ENCODE results near the gene TUFM. TPM values are rescaled to one million over a fixed set of nuclear protein-coding genes. Genes with fewer than 3 reads are reported as not detected.
"Not testable (repeated sequence)": the region's sequence is repeated elsewhere in the genome, so short reads cannot be mapped to it uniquely, and the experiment has no call there.

TUFM gene
- total RNA-seq, 1 donor from 2014 or later: 189 TPM

DNA sequence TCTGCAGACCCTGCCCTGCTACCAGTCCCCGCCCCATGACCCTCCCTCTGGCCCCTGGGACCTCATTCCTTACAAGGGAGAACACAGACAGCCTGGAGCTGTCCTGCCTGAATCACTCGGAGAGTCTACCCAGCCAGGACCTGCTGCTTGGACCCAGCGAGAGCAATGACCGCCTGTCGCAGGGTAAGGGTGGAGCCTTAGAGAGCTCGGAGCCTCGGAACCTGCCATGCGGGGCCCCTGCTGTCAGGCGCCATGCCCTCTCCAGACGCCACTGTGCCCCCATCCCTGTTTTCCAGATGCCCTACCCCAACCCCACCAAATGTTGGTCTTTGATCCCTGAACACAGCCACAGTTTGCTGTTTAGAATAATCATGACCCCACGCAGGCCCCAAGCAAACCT lies 23.1 kb upstream of the TUFM start:
- H3K27ac Mint-ChIP-seq: no peak overlapping the region
- H3K36me3 Mint-ChIP-seq (ENCODE audit: low read depth): peaks cover 72% of the 10 kb centered on the region
- TF ChIP-seq, protein P1, sequence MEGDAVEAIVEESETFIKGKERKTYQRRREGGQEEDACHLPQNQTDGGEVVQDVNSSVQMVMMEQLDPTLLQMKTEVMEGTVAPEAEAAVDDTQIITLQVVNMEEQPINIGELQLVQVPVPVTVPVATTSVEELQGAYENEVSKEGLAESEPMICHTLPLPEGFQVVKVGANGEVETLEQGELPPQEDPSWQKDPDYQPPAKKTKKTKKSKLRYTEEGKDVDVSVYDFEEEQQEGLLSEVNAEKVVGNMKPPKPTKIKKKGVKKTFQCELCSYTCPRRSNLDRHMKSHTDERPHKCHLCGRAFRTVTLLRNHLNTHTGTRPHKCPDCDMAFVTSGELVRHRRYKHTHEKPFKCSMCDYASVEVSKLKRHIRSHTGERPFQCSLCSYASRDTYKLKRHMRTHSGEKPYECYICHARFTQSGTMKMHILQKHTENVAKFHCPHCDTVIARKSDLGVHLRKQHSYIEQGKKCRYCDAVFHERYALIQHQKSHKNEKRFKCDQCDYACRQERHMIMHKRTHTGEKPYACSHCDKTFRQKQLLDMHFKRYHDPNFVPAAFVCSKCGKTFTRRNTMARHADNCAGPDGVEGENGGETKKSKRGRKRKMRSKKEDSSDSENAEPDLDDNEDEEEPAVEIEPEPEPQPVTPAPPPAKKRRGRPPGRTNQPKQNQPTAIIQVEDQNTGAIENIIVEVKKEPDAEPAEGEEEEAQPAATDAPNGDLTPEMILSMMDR (IDR thresholded peaks at IDR 0.05): no peak
- H3K4me3 Mint-ChIP-seq: no peak overlapping the region
- no peaks in the 10 kb centered on the region for H3K9me3 Mint-ChIP-seq
- ChIA-PET CTCF (interaction anchor here (1.7 to 2.4 kb wide), 2 partner anchors 74 to 76 kb away, joined by 5 to 18 read pairs; no protein-coding TSS in a partner anchor), POLR2A (interaction anchor here (0.5 kb wide), 1 partner anchor 16 kb away, joined by 4 read pairs; no protein-coding TSS in a partner anchor)
- peaks cover 16% of the 10 kb centered on the region for H3K4me1 Mint-ChIP-seq
- intact Hi-C loops (cut with micrococcal nuclease): no loop called here
- H3K27me3 Mint-ChIP-seq: no peaks in the 10 kb centered on the region
- no peak for ATAC-seq (ENCODE audit: low read depth)
- DNase-seq: no peak

GRCh38 chr16:28867646-28868045 lies 21.5 kb upstream of the TUFM start:
- Mint-ChIP-seq H3K4me1 (peaks cover 24% of the 10 kb centered on the region), H3K36me3 (ENCODE audit: low read depth) (peaks cover 66% of the 10 kb centered on the region)
- H3K9me3 Mint-ChIP-seq; H3K4me3 Mint-ChIP-seq; H3K27me3 Mint-ChIP-seq; intact Hi-C loops (cut with micrococcal nuclease); DNase-seq; ATAC-seq (ENCODE audit: low read depth); H3K27ac Mint-ChIP-seq: not testable (repeated sequence)
- ChIA-PET POLR2A (interaction anchor here (1.6 to 2.0 kb wide), 2 partner anchors 12 to 64 kb away, joined by 4 to 13 read pairs; partner anchors contain the start of gene CD19), CTCF (interaction anchor here (0.6 to 1.0 kb wide), 2 partner anchors 54 to 78 kb away, joined by 3 read pairs; no protein-coding TSS in a partner anchor)

GRCh38 chr16:28867241-28867640 lies 21.1 kb upstream of the TUFM start:
- no peak overlapping the region for H3K4me3 Mint-ChIP-seq
- intact Hi-C loops (cut with micrococcal nuclease): no loop called here
- TF ChIP-seq, protein P1 (IDR thresholded peaks at IDR 0.05): no peak
- POLR2A ChIA-PET: interaction anchor here (1.6 to 6.7 kb wide), 3 partner anchors 12 to 65 kb away, joined by 4 to 113 read pairs (median 13); partner anchors contain the start of genes CD19 and TUFM
- CTCF ChIA-PET: interaction anchor here (1.0 kb wide), 1 partner anchor 78 kb away, joined by 3 read pairs; no protein-coding TSS in a partner anchor
- no peak for ATAC-seq (ENCODE audit: low read depth)
- H3K27ac Mint-ChIP-seq: peak overlapping the region; percentile 24
- peaks cover 24% of the 10 kb centered on the region for H3K4me1 Mint-ChIP-seq
- no peak for DNase-seq
- peaks cover 62% of the 10 kb centered on the region for H3K36me3 Mint-ChIP-seq (ENCODE audit: low read depth)
- no peaks in the 10 kb centered on the region for H3K27me3 Mint-ChIP-seq
- no peaks in the 10 kb centered on the region for H3K9me3 Mint-ChIP-seq

- ATAC-seq (ENCODE audit: low read depth) (no peak), DNase-seq (no peak)
- Mint-ChIP-seq H3K4me3 (peak overlapping the region; percentile 46), H3K4me1 (peaks cover 24% of the 10 kb centered on the region), H3K27ac (no peak overlapping the region), H3K36me3 (ENCODE audit: low read depth) (peaks cover 57% of the 10 kb centered on the region), H3K27me3 (no peaks in the 10 kb centered on the region), H3K9me3 (no peaks in the 10 kb centered on the region)
- TF ChIP-seq, protein P1 (IDR thresholded peaks at IDR 0.05): no peak
- ChIA-PET POLR2A (interaction anchor here (2.0 to 6.7 kb wide), 3 partner anchors 13 to 44 kb away, joined by 13 to 113 read pairs (median 60); partner anchors contain the start of genes ATXN2L and TUFM), CTCF (interaction anchor here (4.1 kb wide), 1 partner anchor 78 kb away, joined by 25 read pairs; no protein-coding TSS in a partner anchor)
- intact Hi-C loops (cut with micrococcal nuclease): no loop called here
Measured at GRCh38 chr16:28866454-28866804, 20.3 kb upstream of the TUFM start.

GRCh38 chr16:28865722-28866453 lies 19.7 kb upstream of the TUFM start:
- Mint-ChIP-seq H3K4me3 (no peak overlapping the region), H3K27ac (no peak overlapping the region), H3K36me3 (ENCODE audit: low read depth) (peaks cover 52% of the 10 kb centered on the region), H3K4me1 (peaks cover 24% of the 10 kb centered on the region), H3K9me3 (no peaks in the 10 kb centered on the region), H3K27me3 (no peaks in the 10 kb centered on the region)
- ATAC-seq (ENCODE audit: low read depth) (no peak), DNase-seq (no peak)
- CTCF ChIA-PET: interaction anchor here (4.1 kb wide), 1 partner anchor 79 kb away, joined by 25 read pairs; no protein-coding TSS in a partner anchor
- intact Hi-C loops (cut with micrococcal nuclease): no loop called here
- TF ChIP-seq, protein P1 (IDR thresholded peaks at IDR 0.05): no peak
- POLR2A ChIA-PET: interaction anchor here (0.6 to 6.7 kb wide), 5 partner anchors 14 to 58 kb away, joined by 3 to 113 read pairs (median 13); partner anchors contain the start of genes ATXN2L and TUFM
